Measurements from ENCODE around the gene ATP1B2. TPM values are rescaled to one million over a fixed set of nuclear protein-coding genes. Genes with fewer than 3 reads are reported as not detected.

Gene ATP1B2
- total and polyA plus RNA-seq, 9 of the 15 experiments (the other 6 are each of a cell fraction or from before 2014, with no cell fraction given), result 0.23 to 6.0 (median 0.99) TPM

DNA sequence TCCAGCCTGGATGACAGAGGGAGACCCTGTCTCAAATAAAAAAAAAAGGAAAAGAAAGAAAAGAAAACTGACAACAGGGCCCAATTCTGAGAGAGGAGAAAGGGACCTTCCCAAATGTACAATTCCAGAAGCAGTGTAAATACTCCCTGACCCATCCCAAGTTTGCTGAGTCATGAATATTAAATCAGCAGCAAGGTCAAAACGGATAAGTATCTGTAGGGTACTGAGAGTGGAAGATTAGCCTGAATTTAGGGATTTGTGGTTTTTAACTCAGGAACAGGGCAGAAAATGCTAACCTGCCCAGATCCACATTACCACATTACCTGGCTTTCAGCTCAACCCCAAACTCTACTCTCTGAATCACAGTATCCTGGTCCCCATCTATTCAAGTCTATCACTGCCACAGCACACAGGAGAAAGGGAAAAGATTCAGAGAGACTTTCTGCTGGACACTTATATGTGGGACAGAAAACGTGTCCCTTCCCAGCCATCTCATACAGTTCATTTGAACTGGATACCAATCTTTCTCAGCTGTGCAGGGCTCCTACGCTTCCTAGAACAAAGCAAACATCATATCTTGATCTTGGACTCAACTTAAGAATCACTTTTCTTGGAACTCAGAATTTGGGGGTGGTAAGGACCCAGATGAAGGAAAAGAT is 39.0 kb upstream of the ATP1B2 start:
- Histone ChIP-seq H3K4me1 (replicated peaks in 1 of 2; ENCODE audit: control insufficient read depth in 2 of 2, insufficient read depth in 2 of 2, low read length in 2 of 2) (peaks cover 16 to 27% of the 10 kb centered on the region in 2 experiments; a peak in 4 of 5 replicates), H3K4me3 (no peak overlapping the region), H3K27ac (ENCODE audit: extremely low read depth, low read depth, low read length) (no peak overlapping the region), H4K20me1 (replicated peaks; ENCODE audit: control insufficient read depth, insufficient read depth, low read length) (no peaks in the 10 kb centered on the region; the same call in 1 of the 2 replicates), H3K4me2 (ENCODE audit: insufficient read depth, low read length) (peak overlapping the region; percentile 6), H3K27me3 (ENCODE audit: control insufficient read depth in 2 of 2, insufficient read depth in 2 of 2, low read length in 2 of 2) (no peaks in the 10 kb centered on the region), H3K79me2 (ENCODE audit: control insufficient read depth, insufficient read depth, low read length) (peaks cover 51% of the 10 kb centered on the region), H2AFZ (ENCODE audit: low read depth, low read length) (no peak overlapping the region), H3K9ac (ENCODE audit: insufficient read depth in 1 of 2, low read depth in 2 of 2, low read length in 2 of 2) (no peak overlapping the region), H3K9me3 (replicated peaks; ENCODE audit: control insufficient read depth, insufficient read depth, low read depth, low read length) (no peaks in the 10 kb centered on the region), H3K9me1 (ENCODE audit: control insufficient read depth, insufficient read depth, low read length) (peaks cover 6% of the 10 kb centered on the region), H3K36me3 (ENCODE audit: control insufficient read depth, insufficient read depth, low read length) (peaks cover 20% of the 10 kb centered on the region; the same call in 2 of the 3 replicates)
- BruUV-seq (replicated peaks), result no TSS peak
- POLR2A ChIA-PET, result interaction anchor here (0.7 to 4.0 kb wide), 4 partner anchors 10 to 75 kb away, joined by 3 to 28 read pairs (median 4); partner anchors contain the start of genes MPDU1 and TP53
- CTCF ChIA-PET (ENCODE audit: low intra/inter-chr PET ratio), result no interaction called here
- FAIRE-seq, result no peak
- intact Hi-C loops (cut with micrococcal nuclease) (no loop called here), in situ Hi-C loops (cut with MboI) (no loop called here)
- no peak for ATAC-seq
- 0% methylated on average over 2 of the region's 3 CpGs for WGBS (ENCODE audit: insufficient coverage, low coverage, missing lambda C conversion rate)
- DNase-seq (ENCODE audit: extremely low read depth in 1 of 4, low spot score in 3 of 4), result peak in 1 of 4 experiments; percentile 12
- peak; percentile 96 for TF ChIP-seq MAFK (IDR thresholded peaks at IDR 0.05; ENCODE audit: low read length)
- TF ChIP-seq CTBP1 (IDR thresholded peaks at IDR 0.05; ENCODE audit: borderline replicate concordance), result 0 out of 2 replicates have a peak, but pooled peaks have one; percentile 25
- TF ChIP-seq SOX6 (IDR thresholded peaks at IDR 0.05), result peak; percentile 67
- no peak for TF ChIP-seq NR2C2 (CRISPR knock-in tag; IDR thresholded peaks at IDR 0.05)
- peak; percentile 61 for TF ChIP-seq NR2C2 (tag; IDR thresholded peaks at IDR 0.05)
- TF ChIP-seq SIN3B (IDR thresholded peaks at IDR 0.05; ENCODE audit: low read depth), result no peak
- TF ChIP-seq CBFA2T3 (IDR thresholded peaks at IDR 0.05), result peak; percentile 24; the same call in 1 of the 2 replicates
- peak; percentile 87 for TF ChIP-seq BACH1 (tag; IDR thresholded peaks at IDR 0.05)
- no peak for TF ChIP-seq ZNF512 (tag; IDR thresholded peaks at IDR 0.05)
- TF ChIP-seq MLLT1 (IDR thresholded peaks at IDR 0.05), result 0 out of 4 replicates have a peak, but pooled peaks of 1 of the 2 experiments have one; percentile 21
- no peak for TF ChIP-seq GABPB1 (CRISPR knock-in tag; IDR thresholded peaks at IDR 0.05)
- peak; percentile 81; the same call in 1 of the 2 replicates for TF ChIP-seq ESRRA (IDR thresholded peaks at IDR 0.05; ENCODE audit: borderline replicate concordance, low read depth)
- TF ChIP-seq ZNF592 (IDR thresholded peaks at IDR 0.05), result no peak
- TF ChIP-seq, protein P1, sequence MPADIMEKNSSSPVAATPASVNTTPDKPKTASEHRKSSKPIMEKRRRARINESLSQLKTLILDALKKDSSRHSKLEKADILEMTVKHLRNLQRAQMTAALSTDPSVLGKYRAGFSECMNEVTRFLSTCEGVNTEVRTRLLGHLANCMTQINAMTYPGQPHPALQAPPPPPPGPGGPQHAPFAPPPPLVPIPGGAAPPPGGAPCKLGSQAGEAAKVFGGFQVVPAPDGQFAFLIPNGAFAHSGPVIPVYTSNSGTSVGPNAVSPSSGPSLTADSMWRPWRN (IDR thresholded peaks at IDR 0.05; ENCODE audit: low read depth), result 0 out of 2 replicates have a peak, but pooled peaks have one; percentile 20
